Mucosa of stomach (tissue), 1 donor: Measurements from ENCODE around the gene DYSF.

Source experiments
- H3K27me3 ChIP-seq: one replicate; pipeline ENCODE4 v1.7.0; 2013; ENCODE audit warnings: mild to moderate bottlenecking, low read length; ENCODE audit not compliant: control insufficient read depth, insufficient read depth
- H3K36me3 ChIP-seq: one replicate; pipeline ENCODE4 v1.7.0; 2013; ENCODE audit warnings: low read length; ENCODE audit not compliant: control insufficient read depth, insufficient read depth
- H3K4me1 ChIP-seq: one replicate; pipeline ENCODE4 v1.7.0; 2013; ENCODE audit warnings: mild to moderate bottlenecking, low read length; ENCODE audit not compliant: control insufficient read depth, insufficient read depth
- H3K4me3 ChIP-seq: one replicate; pipeline ENCODE4 v1.7.0; 2013; ENCODE audit warnings: low read length
- H3K9ac ChIP-seq: one replicate; pipeline ENCODE4 v1.7.0; 2013; ENCODE audit warnings: mild to moderate bottlenecking, low read length, moderate library complexity
- H3K9me3 ChIP-seq: one replicate; pipeline ENCODE4 v1.7.0; 2013; ENCODE audit warnings: mild to moderate bottlenecking, low read length, moderate library complexity; ENCODE audit not compliant: control insufficient read depth
- donor health status: Pancreatic carcinoma.

DYSF gene

GRCh38 chr2:71466301-71467179, 13.2 kb downstream of the DYSF start:
- Histone ChIP-seq H3K9ac (peak overlapping the region; percentile 4), H3K36me3 (no peaks in the 10 kb centered on the region), H3K4me1 (peaks cover 11% of the 10 kb centered on the region), H3K27me3 (peaks cover 43% of the 10 kb centered on the region), H3K9me3 (no peaks in the 10 kb centered on the region), H3K4me3 (peak overlapping the region; percentile 14)

GRCh38 chr2:71467180-71467815, 13.9 kb downstream of the DYSF start:
- peaks cover 43% of the 10 kb centered on the region for H3K27me3 ChIP-seq
- no peak overlapping the region for H3K4me3 ChIP-seq
- H3K4me1 ChIP-seq: peaks cover 11% of the 10 kb centered on the region
- H3K9me3 ChIP-seq: no peaks in the 10 kb centered on the region
- H3K9ac ChIP-seq: peak overlapping the region; percentile 4
- no peaks in the 10 kb centered on the region for H3K36me3 ChIP-seq

- no peaks in the 10 kb centered on the region for H3K9me3 ChIP-seq
- H3K36me3 ChIP-seq: no peaks in the 10 kb centered on the region
- no peak overlapping the region for H3K4me3 ChIP-seq
- peaks cover 40% of the 10 kb centered on the region for H3K27me3 ChIP-seq
- H3K9ac ChIP-seq: no peak overlapping the region
- H3K4me1 ChIP-seq: peaks cover 11% of the 10 kb centered on the region
Measured at GRCh38 chr2:71468279-71469015, 15.1 kb downstream of the DYSF start.

GRCh38 chr2:71469403-71470398, 16.3 kb downstream of the DYSF start:
- Histone ChIP-seq H3K27me3 (peaks cover 37% of the 10 kb centered on the region), H3K4me3 (no peak overlapping the region), H3K4me1 (peaks cover 11% of the 10 kb centered on the region), H3K9ac (no peak overlapping the region), H3K9me3 (no peaks in the 10 kb centered on the region), H3K36me3 (no peaks in the 10 kb centered on the region)

GRCh38 chr2:71471276-71471675, 17.9 kb downstream of the DYSF start:
- Histone ChIP-seq H3K4me3 (no peak overlapping the region), H3K9me3 (no peaks in the 10 kb centered on the region), H3K4me1 (peaks cover 5% of the 10 kb centered on the region), H3K9ac (no peak overlapping the region), H3K27me3 (peaks cover 21% of the 10 kb centered on the region), H3K36me3 (no peaks in the 10 kb centered on the region)

GRCh38 chr2:71472019-71472418, 18.7 kb downstream of the DYSF start:
- Histone ChIP-seq H3K27me3 (peaks cover 14% of the 10 kb centered on the region), H3K36me3 (no peaks in the 10 kb centered on the region), H3K9ac (no peak overlapping the region), H3K9me3 (no peaks in the 10 kb centered on the region), H3K4me1 (peaks cover 4% of the 10 kb centered on the region), H3K4me3 (no peak overlapping the region)

GRCh38 chr2:71473346-71474031, 20.1 kb downstream of the DYSF start:
- H3K9ac ChIP-seq: no peak overlapping the region
- no peaks in the 10 kb centered on the region for H3K27me3 ChIP-seq
- no peaks in the 10 kb centered on the region for H3K9me3 ChIP-seq
- no peak overlapping the region for H3K4me3 ChIP-seq
- no peaks in the 10 kb centered on the region for H3K36me3 ChIP-seq
- no peaks in the 10 kb centered on the region for H3K4me1 ChIP-seq

GRCh38 chr2:71474116-71474743, 20.9 kb downstream of the DYSF start:
- H3K4me3 ChIP-seq: no peak overlapping the region
- no peaks in the 10 kb centered on the region for H3K4me1 ChIP-seq
- H3K9ac ChIP-seq: no peak overlapping the region
- H3K9me3 ChIP-seq: no peaks in the 10 kb centered on the region
- no peaks in the 10 kb centered on the region for H3K27me3 ChIP-seq
- H3K36me3 ChIP-seq: no peaks in the 10 kb centered on the region

- no peak overlapping the region for H3K4me3 ChIP-seq
- H3K27me3 ChIP-seq: no peaks in the 10 kb centered on the region
- H3K9ac ChIP-seq: no peak overlapping the region
- no peaks in the 10 kb centered on the region for H3K36me3 ChIP-seq
- H3K9me3 ChIP-seq: no peaks in the 10 kb centered on the region
- no peaks in the 10 kb centered on the region for H3K4me1 ChIP-seq
Measured at GRCh38 chr2:71474744-71475397, 21.5 kb downstream of the DYSF start.

- no peak overlapping the region for H3K4me3 ChIP-seq
- no peaks in the 10 kb centered on the region for H3K36me3 ChIP-seq
- no peaks in the 10 kb centered on the region for H3K9me3 ChIP-seq
- H3K9ac ChIP-seq: no peak overlapping the region
- no peaks in the 10 kb centered on the region for H3K4me1 ChIP-seq
- H3K27me3 ChIP-seq: no peaks in the 10 kb centered on the region
Measured at GRCh38 chr2:71476495-71476894, 23.1 kb downstream of the DYSF start.
